Measurements from ENCODE around the gene LRRN4. TPM values are rescaled to one million over a fixed set of nuclear protein-coding genes. Genes with fewer than 3 reads are reported as not detected.

LRRN4 gene
- total RNA-seq, 4 donors from 2014 or later, result not detected

- H3K27ac ChIP-seq, result no peak overlapping the region
- no peaks in the 10 kb centered on the region for H3K9me3 ChIP-seq
- TF ChIP-seq POLR2A (IDR thresholded peaks at IDR 0.05), result no peak
- TF ChIP-seq CTCF (IDR thresholded peaks at IDR 0.05), result no peak
- no peak overlapping the region for H3K4me3 ChIP-seq
- H3K36me3 ChIP-seq, result no peaks in the 10 kb centered on the region
- H3K4me1 ChIP-seq, result peaks cover 0 to 15% (median 4%) of the 10 kb centered on the region in 4 donors
- DNase-seq, result no peak
- H3K27me3 ChIP-seq, result peaks cover 0 to 3% of the 10 kb centered on the region in 2 donors
These were observed 640 bp downstream of the LRRN4 start for GRCh38 chr20:6053064-6053775.

GRCh38 chr20:6051505-6051904 lies 2.4 kb downstream of the LRRN4 start:
- H3K9me3 ChIP-seq, result no peaks in the 10 kb centered on the region
- no peak overlapping the region for H3K27ac ChIP-seq
- DNase-seq, result no peak
- peaks cover 0 to 3% of the 10 kb centered on the region in 2 donors for H3K27me3 ChIP-seq
- TF ChIP-seq CTCF (IDR thresholded peaks at IDR 0.05) (no peak), POLR2A (IDR thresholded peaks at IDR 0.05) (no peak)
- peaks cover 0 to 15% (median 4%) of the 10 kb centered on the region in 4 donors for H3K4me1 ChIP-seq
- H3K36me3 ChIP-seq, result no peaks in the 10 kb centered on the region
- H3K4me3 ChIP-seq, result no peak overlapping the region

GRCh38 chr20:6048391-6048790 lies 5.5 kb downstream of the LRRN4 start:
- peaks cover 0 to 3% of the 10 kb centered on the region in 2 donors for H3K27me3 ChIP-seq
- no peaks in the 10 kb centered on the region for H3K36me3 ChIP-seq
- no peak for DNase-seq
- no peak for TF ChIP-seq POLR2A (IDR thresholded peaks at IDR 0.05)
- TF ChIP-seq CTCF (IDR thresholded peaks at IDR 0.05), result no peak
- no peak overlapping the region for H3K27ac ChIP-seq
- H3K4me1 ChIP-seq, result peaks cover 0 to 15% (median 4%) of the 10 kb centered on the region in 4 donors
- H3K9me3 ChIP-seq, result no peaks in the 10 kb centered on the region
- H3K4me3 ChIP-seq, result no peak overlapping the region

- peaks cover 0 to under 1% (median 0%) of the 10 kb centered on the region in 4 donors for H3K4me1 ChIP-seq
- no peak overlapping the region for H3K4me3 ChIP-seq
- H3K9me3 ChIP-seq, result no peaks in the 10 kb centered on the region
- no peaks in the 10 kb centered on the region for H3K27me3 ChIP-seq
- TF ChIP-seq CTCF (IDR thresholded peaks at IDR 0.05) (no peak), POLR2A (IDR thresholded peaks at IDR 0.05) (no peak)
- H3K27ac ChIP-seq, result no peak overlapping the region
- peaks cover 0 to 11% (median 0%) of the 10 kb centered on the region in 3 donors for H3K36me3 ChIP-seq
- no peak for DNase-seq
These were observed 7.4 kb downstream of the LRRN4 start for GRCh38 chr20:6046432-6046831.

GRCh38 chr20:6045566-6045965 lies 8.3 kb downstream of the LRRN4 start:
- Histone ChIP-seq H3K4me3 (no peak overlapping the region), H3K4me1 (no peaks in the 10 kb centered on the region), H3K27me3 (no peaks in the 10 kb centered on the region), H3K36me3 (peaks cover 0 to 19% (median 0%) of the 10 kb centered on the region in 3 donors), H3K27ac (no peak overlapping the region), H3K9me3 (no peaks in the 10 kb centered on the region)
- no peak for DNase-seq
- no peak for TF ChIP-seq CTCF (IDR thresholded peaks at IDR 0.05)
- TF ChIP-seq POLR2A (IDR thresholded peaks at IDR 0.05), result no peak
